ENCODE results near the gene CYP46A1.

- no peak for TF ChIP-seq CTCF (IDR thresholded peaks at IDR 0.05)
- no peak for TF ChIP-seq ZFX (IDR thresholded peaks at IDR 0.05; ENCODE audit: borderline replicate concordance)
Observed at GRCh38 chr14:99747167-99747566, 63.1 kb downstream of the CYP46A1 start.

Data from 22Rv1 (cell line).